Endothelial cell of umbilical vein (primary cell): ENCODE data around the gene SYCE1. TPM values are rescaled to one million over a fixed set of nuclear protein-coding genes. Genes with fewer than 3 reads are reported as not detected.

ENCODE experiments used
- BruUV-seq: library from RNA; stranded (reverse); fragments of 400-500 nt; replicated peaks from 2 replicates; lab custom pipeline; 2021; lab: Mats Ljungman, UMichigan
- CTCF ChIA-PET: fragments of 300-600, 350-600 bp; sonication (Branson Sonifier 250); formaldehyde crosslinking; loops from one replicate; lab custom pipeline; 2021; ENCODE audit warnings: antibody characterized with exemption, inconsistent platforms; lab: Charles Lee
- POLR2A ChIA-PET: fragments of 300-600, 350-600 bp; sonication (Branson Sonifier 250); formaldehyde crosslinking; loops from one replicate; lab custom pipeline; 2021; ENCODE audit warnings: antibody characterized with exemption, inconsistent platforms; lab: Charles Lee
- DNase-seq: peaks from one replicate; pipeline ENCODE4 v3.0.0-alpha.2; 2011; ENCODE audit warnings: low read depth, low spot score
- FAIRE-seq: peaks from 2 replicates; lab custom pipeline; 2011; peaks lifted over from hg19 to GRCh38; lab: Jason Lieb, UNC
- H2AFZ ChIP-seq: 2 replicates; pipeline ENCODE4 v1.6.0; 2012; ENCODE audit warnings: low read depth, low read length, control low read depth, inconsistent platforms
- H3K27ac ChIP-seq: 2 replicates; pipeline ENCODE4 v1.5.1; 2011; ENCODE audit warnings: low read depth, mild to moderate bottlenecking, control low read depth, low read length, moderate library complexity; ENCODE audit not compliant: insufficient read depth
- H3K27me3 ChIP-seq, 2 experiments: 2 replicates each; pipeline versions ENCODE4 v1.6.0 to v1.6.1; 2011; ENCODE audit warnings: low read length in 2 of 2, mixed read lengths in 1 of 2; ENCODE audit not compliant: control insufficient read depth in 2 of 2, insufficient read depth in 2 of 2
- H3K36me3 ChIP-seq, 2 experiments: 2 replicates in 1 of 2; 3 replicates in 1 of 2; pipeline ENCODE4 v1.5.1; 2011; ENCODE audit warnings: low read length in 2 of 2, mild to moderate bottlenecking in 1 of 2, moderate library complexity in 1 of 2; ENCODE audit not compliant: control insufficient read depth in 2 of 2, insufficient read depth in 2 of 2; ENCODE audit errors: extremely low read depth in 1 of 2
- H3K4me1 ChIP-seq: 3 replicates; pipeline ENCODE4 v1.5.1; 2011; ENCODE audit warnings: mild to moderate bottlenecking, low read length; ENCODE audit not compliant: control insufficient read depth, insufficient read depth; ENCODE audit errors: extremely low read depth
- H3K4me2 ChIP-seq: 2 replicates; pipeline ENCODE4 v1.6.1; 2011; ENCODE audit warnings: low read length, control low read depth, mixed read lengths; ENCODE audit not compliant: insufficient read depth
- H3K4me3 ChIP-seq, 3 experiments: fragments of 200-600 bp in 1 of 3; sonication (generic), shearing (Covaris generic) in 1 of 3; replicated peaks in 1 of 3; 2 replicates each; pipeline ENCODE4 v1.5.1; 2011 to 2016; ENCODE audit warnings: control low read depth in 3 of 3, low read length in 3 of 3, mild to moderate bottlenecking in 2 of 3, inconsistent platforms in 1 of 3, low read depth in 1 of 3, moderate library complexity in 1 of 3; ENCODE audit not compliant: insufficient read depth in 1 of 3
- H3K79me2 ChIP-seq: 2 replicates; pipeline ENCODE4 v1.6.0; 2012; ENCODE audit warnings: low read length, inconsistent platforms; ENCODE audit not compliant: control insufficient read depth, insufficient read depth
- H3K9ac ChIP-seq: replicated peaks from 2 replicates; pipeline ENCODE3; 2011; ENCODE audit warnings: low read length, control low read depth; ENCODE audit not compliant: insufficient read depth; ENCODE audit errors: extremely low read depth
- H3K9me1 ChIP-seq: replicated peaks from 3 replicates; pipeline ENCODE4 v1.6.0; 2011; ENCODE audit warnings: mild to moderate bottlenecking, low read length; ENCODE audit not compliant: control insufficient read depth, insufficient read depth; ENCODE audit errors: extremely low read depth
- H3K9me3 ChIP-seq: replicated peaks from 2 replicates; pipeline ENCODE4 v1.5.1; 2012; ENCODE audit warnings: low read length, inconsistent platforms; ENCODE audit not compliant: control insufficient read depth, insufficient read depth
- H4K20me1 ChIP-seq: replicated peaks from 2 replicates; pipeline ENCODE3; 2011; ENCODE audit warnings: mild to moderate bottlenecking, low read length; ENCODE audit not compliant: control insufficient read depth, insufficient read depth; ENCODE audit errors: extremely low read depth
- CTCF ChIP-seq, 2 donors: IDR thresholded peaks; 1 replicate in 1 of 2; 2 replicates in 1 of 2; pipeline ENCODE4 v1.5.1; 2011; ENCODE audit warnings: low read length in 2 of 2, mild to moderate bottlenecking in 2 of 2, moderate library complexity in 2 of 2, control low read depth in 1 of 2, inconsistent platforms in 1 of 2, low read depth in 1 of 2; ENCODE audit not compliant: insufficient read depth in 1 of 2; ENCODE audit errors: extremely low read depth in 1 of 2
- FOS ChIP-seq: IDR thresholded peaks from 2 replicates; pipeline ENCODE4 v1.6.1; 2011; ENCODE audit warnings: mild to moderate bottlenecking, low read length, moderate library complexity, borderline replicate concordance; ENCODE audit not compliant: insufficient read depth
- GATA2 ChIP-seq: IDR thresholded peaks from 2 replicates; pipeline ENCODE4 v1.7.0; 2011; ENCODE audit warnings: low read depth, mild to moderate bottlenecking, moderate library complexity, mixed read lengths, low read length; ENCODE audit not compliant: insufficient read length, insufficient read depth
- JUN ChIP-seq: IDR thresholded peaks from 2 replicates; pipeline ENCODE4 v1.6.1; 2011; ENCODE audit warnings: borderline replicate concordance, low read depth; ENCODE audit not compliant: insufficient read length, insufficient read depth
- MAX ChIP-seq: IDR thresholded peaks from 2 replicates; pipeline ENCODE4 v1.6.1; 2011; ENCODE audit not compliant: insufficient read depth, insufficient read length
- MYC ChIP-seq: IDR thresholded peaks from one replicate; pipeline ENCODE4 v1.6.1; 2011; ENCODE audit warnings: mild to moderate bottlenecking, low read depth, low read length
- POLR2A ChIP-seq: IDR thresholded peaks from 2 replicates; pipeline ENCODE4 v1.6.1; 2012; ENCODE audit warnings: low read depth, mild to moderate bottlenecking, control low read depth, low read length
- POLR2AphosphoS5 ChIP-seq: IDR thresholded peaks from 2 replicates; pipeline ENCODE4 v1.6.1; 2012; ENCODE audit warnings: low read depth, mild to moderate bottlenecking, control low read depth, low read length, moderate library complexity; ENCODE audit not compliant: insufficient read depth
- dilution Hi-C: fragments of 300-500 bp; cut with MboI; formaldehyde crosslinking; loops from one replicate; pipeline ENCODE4 v1.15.0; 2019; ENCODE audit warnings: low sequenced_read_pairs; ENCODE audit not compliant: extremely low pct_ligation_motif_present
- intact Hi-C: fragments of 100-400 bp; cut with micrococcal nuclease; formaldehyde crosslinking; loops from one replicate; pipeline ENCODE4 v1.10.0; 2022
- polyA plus RNA-seq, 4 experiments: library from polyadenylated mRNA; depleted of rRNA in 3 of 4; stranded (reverse) in 3 of 4; unstranded in 1 of 4; fragments of >200 nt; gene quantifications; 2 replicates each; pipeline versions ENCODE4 v1.2.1 to v1.2.3, GENCODE V29; 2011 to 2012; ENCODE audit warnings: missing spikeins in 1 of 4
- total RNA-seq: library from RNA; stranded (reverse); gene quantifications from 2 replicates; pipeline ENCODE4 v1.2.3, GENCODE V29; 2021

The SYCE1 gene
- total and polyA plus RNA-seq, 2 donors (not counting 3 experiments of a cell fraction or from before 2014, with no cell fraction given), result not detected

GRCh38 chr10:133568287-133568614, 2.9 kb upstream of the SYCE1 start:
- intact Hi-C loops (no loop called here), dilution Hi-C loops (no loop called here)
- H3K4me1 ChIP-seq, result no peaks in the 10 kb centered on the region
- no peaks in the 10 kb centered on the region for H3K9me1 ChIP-seq
- CTCF ChIA-PET, result no interaction called here
- no TSS peak for BruUV-seq
- POLR2A ChIA-PET, result no interaction called here
- H3K27ac ChIP-seq, result no peak overlapping the region
- DNase-seq (no peak), FAIRE-seq (no peak)
- TF ChIP-seq CTCF (IDR thresholded peaks at IDR 0.05; ENCODE audit: extremely low read depth in 1 of 2, insufficient read depth in 1 of 2, low read depth in 1 of 2, low read length in 2 of 2) (no peak), GATA2 (no peak), FOS (no peak), POLR2AphosphoS5 (no peak), MAX (no peak), MYC (no peak), POLR2A (no peak), JUN (no peak)
- H3K36me3 ChIP-seq, result no peaks in the 10 kb centered on the region
- H3K27me3 ChIP-seq, result no peaks in the 10 kb centered on the region
- H2AFZ ChIP-seq, result no peak overlapping the region
- no peaks in the 10 kb centered on the region for H4K20me1 ChIP-seq
- peaks cover 2% of the 10 kb centered on the region for H3K9me3 ChIP-seq
- no peak overlapping the region for H3K9ac ChIP-seq
- H3K79me2 ChIP-seq, result no peaks in the 10 kb centered on the region
- H3K4me3 ChIP-seq, result no peak overlapping the region
- no peak overlapping the region for H3K4me2 ChIP-seq
